Fibroblast of skin of right biceps (primary cell): ENCODE measurements around the gene RBMXL2.

ENCODE experiments used
- DNase-seq: peaks from one replicate; pipeline ENCODE4 v3.0.0-alpha.2; 2013

Gene RBMXL2

GRCh38 chr11:7088921-7089320, at the start of gene RBMXL2:
RBMXL2 (plus strand) TSS chr11:7088998; CDS start chr11:7089121, 123 bp downstream.
- DNase-seq = no peak

GRCh38 chr11:7046474-7047175, 42.2 kb upstream of the RBMXL2 start:
- peak; percentile 12 for DNase-seq

DNA sequence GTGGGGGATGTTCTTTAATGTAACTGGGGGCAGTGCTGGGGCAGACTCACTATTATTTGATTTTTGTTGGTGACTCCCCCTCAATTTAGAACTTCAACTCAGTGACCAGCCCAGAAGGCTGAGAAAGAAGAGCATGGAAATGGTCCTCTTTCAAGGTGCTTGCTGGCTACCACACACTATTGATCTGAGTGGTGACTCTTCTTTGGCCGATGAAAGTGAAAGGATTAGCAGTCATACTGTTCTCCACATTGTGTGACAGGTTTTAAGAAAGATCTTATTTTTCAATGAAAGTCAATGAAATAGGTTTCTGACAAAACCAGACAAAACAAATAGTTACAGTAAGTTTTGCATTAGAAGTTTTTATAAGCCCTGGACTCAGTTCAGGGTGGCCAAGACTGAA, 38.6 kb upstream of the RBMXL2 start:
- no peak for DNase-seq

- no peak for DNase-seq
Measured at GRCh38 chr11:7056828-7057513, 31.8 kb upstream of the RBMXL2 start.

- DNase-seq = no peak
Measured at GRCh38 chr11:7057641-7058040, 31.2 kb upstream of the RBMXL2 start.

GRCh38 chr11:7060868-7061267, 27.9 kb upstream of the RBMXL2 start:
- DNase-seq = peak; percentile 8

GRCh38 chr11:7062534-7062933, 26.3 kb upstream of the RBMXL2 start:
- DNase-seq = no peak

DNA sequence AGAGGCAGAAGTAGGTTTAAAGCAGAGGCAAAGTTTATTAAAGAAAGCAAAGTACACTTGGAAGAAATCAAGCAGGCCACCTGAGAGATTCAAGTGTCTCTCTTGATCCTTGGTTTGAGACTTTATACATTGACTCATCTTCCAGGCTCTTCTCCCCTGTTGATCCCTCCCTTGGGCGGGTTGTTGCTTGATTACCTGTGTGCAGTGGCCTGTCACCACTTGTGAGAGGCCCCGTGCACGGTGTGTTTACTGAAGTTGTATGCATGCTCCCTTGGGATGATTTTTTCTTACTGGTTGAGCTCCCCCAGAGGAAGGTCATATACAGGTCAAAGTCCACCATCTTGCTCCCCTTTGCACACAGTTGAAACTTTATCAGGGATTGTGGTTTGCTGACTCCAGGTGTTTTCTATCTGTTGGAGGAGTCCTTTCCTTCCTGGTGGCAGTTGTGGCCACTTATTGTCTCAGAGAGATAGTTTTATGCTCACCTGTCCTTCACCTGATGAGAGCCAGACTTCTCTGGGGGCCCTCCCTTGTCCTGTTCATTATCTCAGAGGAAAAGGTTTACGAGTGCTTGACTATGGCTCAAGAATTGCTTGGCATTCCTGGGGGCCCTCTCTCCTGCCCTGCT, 16.3 kb upstream of the RBMXL2 start:
- no peak for DNase-seq

DNA sequence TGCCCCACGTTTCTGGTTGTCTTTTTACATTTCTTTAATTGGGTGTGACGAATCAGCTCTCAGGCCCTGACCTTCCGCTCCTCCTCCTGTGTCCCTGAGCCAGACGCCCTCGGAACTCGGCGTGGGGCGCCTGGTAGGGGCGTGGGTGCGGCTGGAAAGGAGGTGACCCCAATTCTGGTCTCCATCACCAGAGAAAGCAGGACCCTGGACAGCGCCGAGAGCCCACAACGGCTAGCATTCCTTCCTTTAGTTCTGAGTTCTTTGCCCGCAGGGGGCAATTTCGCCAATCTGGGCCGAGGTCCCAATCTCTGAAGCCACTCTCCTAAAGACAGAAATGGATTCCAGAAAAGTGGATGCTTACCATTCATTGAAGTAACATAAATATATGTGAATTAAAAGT, 11.7 kb upstream of the RBMXL2 start:
- DNase-seq = no peak

GRCh38 chr11:7079545-7080135, 9.2 kb upstream of the RBMXL2 start:
- DNase-seq = no peak

DNA sequence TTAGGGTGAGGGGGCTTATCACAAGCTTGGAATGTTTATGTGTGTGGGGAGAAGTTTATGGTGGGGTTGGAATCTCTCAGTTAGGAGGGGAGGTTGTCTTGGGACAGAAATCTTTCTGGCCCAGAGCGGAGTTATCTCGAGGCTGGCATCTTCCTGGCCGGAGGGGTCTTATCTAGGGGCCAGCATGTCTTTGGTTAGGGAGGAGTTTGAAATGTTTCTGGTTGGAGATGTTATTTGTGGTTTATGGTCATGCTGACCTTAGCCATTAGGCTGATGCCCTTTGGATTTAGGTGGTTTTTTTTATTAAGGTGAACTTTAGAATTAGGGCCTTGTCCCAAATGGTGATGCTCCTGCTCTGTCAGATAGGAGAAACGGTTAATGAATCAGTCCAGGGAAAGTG, 7.9 kb upstream of the RBMXL2 start:
- no peak for DNase-seq

- DNase-seq = no peak
Measured at GRCh38 chr11:7081441-7081840, 7.4 kb upstream of the RBMXL2 start.

DNA sequence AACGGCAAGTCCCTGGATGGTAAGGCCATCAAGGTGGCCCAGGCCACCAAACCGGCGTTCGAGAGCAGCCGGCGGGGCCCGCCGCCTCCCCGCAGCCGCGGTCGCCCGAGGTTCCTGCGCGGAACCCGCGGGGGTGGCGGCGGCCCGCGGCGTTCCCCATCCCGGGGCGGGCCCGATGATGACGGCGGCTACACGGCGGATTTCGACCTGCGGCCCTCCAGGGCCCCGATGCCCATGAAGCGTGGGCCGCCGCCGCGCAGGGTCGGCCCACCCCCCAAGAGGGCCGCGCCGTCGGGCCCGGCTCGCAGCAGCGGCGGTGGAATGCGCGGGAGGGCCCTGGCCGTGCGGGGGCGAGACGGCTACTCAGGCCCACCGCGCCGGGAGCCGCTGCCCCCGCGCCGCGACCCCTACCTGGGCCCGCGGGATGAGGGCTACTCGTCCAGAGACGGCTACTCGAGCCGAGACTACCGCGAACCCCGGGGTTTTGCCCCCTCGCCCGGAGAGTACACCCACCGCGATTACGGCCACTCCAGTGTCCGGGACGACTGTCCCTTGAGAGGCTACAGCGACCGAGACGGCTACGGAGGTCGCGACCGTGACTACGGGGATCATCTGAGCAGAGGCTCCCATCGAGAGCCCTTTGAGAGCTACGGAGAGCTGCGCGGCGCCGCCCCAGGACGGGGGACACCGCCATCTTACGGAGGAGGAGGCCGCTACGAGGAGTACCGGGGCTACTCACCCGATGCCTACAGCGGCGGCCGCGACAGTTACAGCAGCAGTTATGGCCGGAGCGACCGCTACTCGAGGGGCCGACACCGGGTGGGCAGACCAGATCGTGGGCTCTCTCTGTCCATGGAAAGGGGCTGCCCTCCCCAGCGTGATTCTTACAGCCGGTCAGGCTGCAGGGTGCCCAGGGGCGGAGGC, 792 bp downstream of the RBMXL2 start:
- DNase-seq = no peak

- DNase-seq = peak; percentile 38
Measured at GRCh38 chr11:7098235-7098832, 9.5 kb downstream of the RBMXL2 start.

GRCh38 chr11:7115780-7116179, 27.0 kb downstream of the RBMXL2 start:
- DNase-seq = peak; percentile 34

GRCh38 chr11:7116370-7116769, 27.6 kb downstream of the RBMXL2 start:
- no peak for DNase-seq

DNA sequence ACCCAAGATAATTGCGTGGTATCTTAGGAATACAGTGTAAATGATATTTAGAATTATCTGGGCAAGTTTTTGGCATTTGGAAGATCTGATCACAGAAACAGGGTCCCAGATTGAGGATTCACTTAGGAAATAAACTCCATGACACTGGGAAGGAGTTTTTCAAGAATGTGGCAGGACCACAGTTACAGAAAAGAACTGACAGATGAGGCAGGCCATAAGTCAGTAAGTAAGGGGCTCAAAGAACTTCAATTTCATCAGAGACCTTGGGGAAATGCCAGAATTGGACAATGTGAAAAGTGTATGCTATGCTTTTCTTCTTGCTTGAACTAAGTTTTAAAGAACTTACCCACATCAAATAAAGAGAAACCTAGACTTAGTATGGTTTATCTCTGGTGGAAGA, 49.3 kb downstream of the RBMXL2 start:
- no peak for DNase-seq
